ENCODE results near the gene ESPNL.
"Not testable (repeated sequence)": the region's sequence is repeated elsewhere in the genome, so short reads cannot be mapped to it uniquely, and the experiment has no call there.

ESPNL gene

GRCh38 chr2:238100049-238100820 lies at the start of gene ESPNL:
Gene ESPNL (plus strand): TSS chr2:238100340. CDS start chr2:238100420, 80 bp downstream.
- DNase-seq, result peak; percentile 33

- DNase-seq, result no peak
Measured at GRCh38 chr2:238053191-238053776, 46.9 kb upstream of the ESPNL start.

GRCh38 chr2:238055841-238056240 lies 44.3 kb upstream of the ESPNL start:
- no peak for DNase-seq

GRCh38 chr2:238057696-238058575 lies 42.2 kb upstream of the ESPNL start:
- DNase-seq, result not testable (repeated sequence)

- DNase-seq, result no peak
Measured at GRCh38 chr2:238059505-238059904, 40.6 kb upstream of the ESPNL start.

- no peak for DNase-seq
Measured at GRCh38 chr2:238060096-238060541, 40.0 kb upstream of the ESPNL start.

- DNase-seq, result peak; percentile 81
Measured at GRCh38 chr2:238060542-238061314, 39.4 kb upstream of the ESPNL start, which contains the start of gene SCLY. Gene SCLY (plus strand): TSS chr2:238061001. CDS start chr2:238061055, 54 bp downstream.

- no peak for DNase-seq
Measured at GRCh38 chr2:238061315-238062202, 38.6 kb upstream of the ESPNL start.

- DNase-seq, result no peak
Measured at GRCh38 chr2:238063414-238064189, 36.5 kb upstream of the ESPNL start.

- DNase-seq, result no peak
Measured at GRCh38 chr2:238064376-238064775, 35.8 kb upstream of the ESPNL start.

- no peak for DNase-seq
Measured at GRCh38 chr2:238065071-238065846, 34.9 kb upstream of the ESPNL start.

GRCh38 chr2:238066218-238066617 lies 33.9 kb upstream of the ESPNL start:
- no peak for DNase-seq

GRCh38 chr2:238066718-238067117 lies 33.4 kb upstream of the ESPNL start:
- DNase-seq, result not testable (repeated sequence)

GRCh38 chr2:238067939-238068338 lies 32.2 kb upstream of the ESPNL start:
- DNase-seq, result no peak

GRCh38 chr2:238069021-238069709 lies 31.0 kb upstream of the ESPNL start:
- no peak for DNase-seq

GRCh38 chr2:238069877-238070276 lies 30.3 kb upstream of the ESPNL start:
- no peak for DNase-seq

- no peak for DNase-seq
Measured at GRCh38 chr2:238075397-238075796, 24.7 kb upstream of the ESPNL start.

- no peak for DNase-seq
Measured at GRCh38 chr2:238077292-238077691, 22.8 kb upstream of the ESPNL start.

GRCh38 chr2:238079874-238080327 lies 20.2 kb upstream of the ESPNL start:
- no peak for DNase-seq

All from NCI-H2171 (cell line).